HCT116 (cell line): ENCODE measurements around the gene AARS2. TPM values are rescaled to one million over a fixed set of nuclear protein-coding genes. Genes with fewer than 3 reads are reported as not detected.

ENCODE experiments used
- ATAC-seq: fragments of 200-7000 bp; cut with Tn5 transposase; 2 replicates; pipeline ENCODE4 v1.9.1; 2020; ENCODE audit warnings: mild to moderate bottlenecking, moderate library complexity
- BruUV-seq: library from RNA; stranded (reverse); fragments of 400-500 nt; replicated peaks from 2 replicates; lab custom pipeline; 2021; lab: Mats Ljungman, UMichigan
- CTCF ChIA-PET: fragments of 300-600 bp; sonication (Branson Sonifier 250); formaldehyde crosslinking; loops from one replicate; lab custom pipeline; 2021; ENCODE audit warnings: antibody characterized with exemption; lab: Charles Lee
- POLR2A ChIA-PET: fragments of 300-600, 350-600 bp; sonication (Branson Sonifier 250); formaldehyde crosslinking; loops from one replicate; lab custom pipeline; 2021; ENCODE audit warnings: antibody characterized with exemption; lab: Charles Lee
- RAD21 ChIA-PET, 2 experiments: fragments of 300-600 bp; sonication (Branson Sonifier 250); formaldehyde crosslinking; loops; one replicate each; lab custom pipeline; 2023; ENCODE audit warnings: low total read pairs in 2 of 2; ENCODE audit not compliant: uncharacterized antibody in 2 of 2, unreplicated experiment in 2 of 2, low non-redundant PET in 1 of 2; lab: Charles Lee
- DNase-seq: peaks from one replicate; pipeline ENCODE4 v3.0.0-alpha.2; 2010; ENCODE audit warnings: low read depth, low spot score
- H2AFZ ChIP-seq: fragments of 200-600 bp; shearing (Covaris generic), sonication (generic); 2 replicates; pipeline ENCODE4 v1.6.1; 2017; ENCODE audit warnings: low read depth, mixed run types, mixed read lengths, antibody characterized with exemption, low read length; ENCODE audit not compliant: poor library complexity, severe bottlenecking
- H3K27ac ChIP-seq: 2 replicates; pipeline ENCODE4 v1.5.1; 2012; ENCODE audit warnings: low read depth, low read length
- H3K27me3 ChIP-seq: fragments of 200-600 bp; sonication (generic); 2 replicates; pipeline ENCODE4 v1.6.1; 2016; ENCODE audit warnings: mixed run types, low read length, mixed read lengths; ENCODE audit not compliant: insufficient read depth
- H3K36me3 ChIP-seq, 2 experiments: fragments of 200-500 bp in 1 of 2; fragments of 200-600 bp in 1 of 2; sonication (Bioruptor generic) in 1 of 2; sonication (generic) in 1 of 2; 2 replicates each; pipeline versions ENCODE4 v1.5.1 to v1.6.1; 2014 to 2016; ENCODE audit warnings: low read length in 2 of 2, inconsistent platforms in 1 of 2, mixed read lengths in 1 of 2, mixed run types in 1 of 2; ENCODE audit not compliant: insufficient read depth in 2 of 2, control insufficient read depth in 1 of 2
- H3K4me1 ChIP-seq, 2 experiments: fragments of 200-600 bp in 1 of 2; sonication (generic) in 1 of 2; 2 replicates each; pipeline versions ENCODE4 v1.5.1 to v1.6.1; 2012 to 2017; ENCODE audit warnings: low read length in 2 of 2, inconsistent platforms in 1 of 2, mild to moderate bottlenecking in 1 of 2, mixed read lengths in 1 of 2, mixed run types in 1 of 2, moderate library complexity in 1 of 2; ENCODE audit not compliant: insufficient read depth in 2 of 2, control insufficient read depth in 1 of 2
- H3K4me2 ChIP-seq: fragments of 200-600 bp; sonication (generic); 2 replicates; pipeline ENCODE4 v1.6.1; 2017; ENCODE audit warnings: mixed run types, low read length, mixed read lengths
- H3K4me3 ChIP-seq, 2 experiments: fragments of 200-600 bp in 1 of 2; sonication (generic) in 1 of 2; replicated peaks in 1 of 2; 2 replicates each; pipeline ENCODE4 v1.5.1; 2011 to 2016; ENCODE audit warnings: low read length in 2 of 2, control low read depth in 1 of 2, low read depth in 1 of 2, mild to moderate bottlenecking in 1 of 2, mixed read lengths in 1 of 2, mixed run types in 1 of 2
- H3K79me2 ChIP-seq: fragments of 200-600 bp; sonication (generic); 2 replicates; pipeline ENCODE4 v1.6.1; 2017; ENCODE audit warnings: mild to moderate bottlenecking, mixed run types, low read length, moderate library complexity, mixed read lengths; ENCODE audit not compliant: insufficient read depth
- H3K9ac ChIP-seq: fragments of 200-600 bp; sonication (generic); 2 replicates; pipeline ENCODE4 v1.6.1; 2016; ENCODE audit warnings: low read length, mixed read lengths
- H3K9me2 ChIP-seq: fragments of 200-600 bp; sonication (generic), shearing (Covaris generic); 2 replicates; pipeline ENCODE4 v1.6.1; 2017; ENCODE audit warnings: mixed run types, mild to moderate bottlenecking, moderate library complexity; ENCODE audit not compliant: insufficient read depth
- H3K9me3 ChIP-seq, 2 experiments: fragments of 200-500 bp in 1 of 2; fragments of 200-600 bp in 1 of 2; sonication (Bioruptor generic) in 1 of 2; sonication (generic) in 1 of 2; 2 replicates each; pipeline ENCODE4 v1.6.1; 2014 to 2017; ENCODE audit warnings: low read length in 2 of 2, mixed read lengths in 2 of 2, inconsistent platforms in 1 of 2, low read depth in 1 of 2, mild to moderate bottlenecking in 1 of 2, mixed run types in 1 of 2, moderate library complexity in 1 of 2; ENCODE audit not compliant: control insufficient read depth in 1 of 2, insufficient read depth in 1 of 2
- H4K20me1 ChIP-seq: fragments of 200-600 bp; sonication (generic), shearing (Covaris generic); 2 replicates; pipeline ENCODE4 v1.6.1; 2017; ENCODE audit warnings: mixed run types, mild to moderate bottlenecking, moderate library complexity; ENCODE audit not compliant: insufficient read depth
- ELF1 ChIP-seq: IDR thresholded peaks from 2 replicates; pipeline ENCODE4 v1.6.1; 2012; ENCODE audit warnings: low read depth, borderline replicate concordance
- MAX ChIP-seq: IDR thresholded peaks from 2 replicates; pipeline ENCODE4 v1.6.1; 2012
- intact Hi-C: fragments of 100-400 bp; cut with micrococcal nuclease; formaldehyde crosslinking; loops from 2 replicates; pipeline ENCODE4 v1.10.0; 2022
- total RNA-seq: library from RNA; stranded (reverse); gene quantifications from one replicate; pipeline ENCODE4 v1.2.1, GENCODE V29; 2021; ENCODE audit not compliant: unreplicated experiment
- TF ChIP-seq, protein P1 (sequence below): IDR thresholded peaks from 2 replicates; pipeline ENCODE4 v1.6.1; 2012; ENCODE audit warnings: low read depth
- TF ChIP-seq, protein P2 (sequence below), 3 experiments: fragments of 200-600 bp in 1 of 3; sonication (generic) in 1 of 3; IDR thresholded peaks in 2 of 3; conservative IDR thresholded peaks in 1 of 3; 2 replicates each; pipeline ENCODE4 v1.5.1; 2012 to 2017; ENCODE audit warnings: low read depth in 2 of 3, low read length in 2 of 3, antibody characterized with exemption in 1 of 3, borderline replicate concordance in 1 of 3, control low read depth in 1 of 3, mild to moderate bottlenecking in 1 of 3, mixed read lengths in 1 of 3, mixed run types in 1 of 3, moderate library complexity in 1 of 3; ENCODE audit not compliant: insufficient read depth in 1 of 3

The AARS2 gene
- total RNA-seq, 1 experiment from 2014 or later = 14.9 TPM

DNA sequence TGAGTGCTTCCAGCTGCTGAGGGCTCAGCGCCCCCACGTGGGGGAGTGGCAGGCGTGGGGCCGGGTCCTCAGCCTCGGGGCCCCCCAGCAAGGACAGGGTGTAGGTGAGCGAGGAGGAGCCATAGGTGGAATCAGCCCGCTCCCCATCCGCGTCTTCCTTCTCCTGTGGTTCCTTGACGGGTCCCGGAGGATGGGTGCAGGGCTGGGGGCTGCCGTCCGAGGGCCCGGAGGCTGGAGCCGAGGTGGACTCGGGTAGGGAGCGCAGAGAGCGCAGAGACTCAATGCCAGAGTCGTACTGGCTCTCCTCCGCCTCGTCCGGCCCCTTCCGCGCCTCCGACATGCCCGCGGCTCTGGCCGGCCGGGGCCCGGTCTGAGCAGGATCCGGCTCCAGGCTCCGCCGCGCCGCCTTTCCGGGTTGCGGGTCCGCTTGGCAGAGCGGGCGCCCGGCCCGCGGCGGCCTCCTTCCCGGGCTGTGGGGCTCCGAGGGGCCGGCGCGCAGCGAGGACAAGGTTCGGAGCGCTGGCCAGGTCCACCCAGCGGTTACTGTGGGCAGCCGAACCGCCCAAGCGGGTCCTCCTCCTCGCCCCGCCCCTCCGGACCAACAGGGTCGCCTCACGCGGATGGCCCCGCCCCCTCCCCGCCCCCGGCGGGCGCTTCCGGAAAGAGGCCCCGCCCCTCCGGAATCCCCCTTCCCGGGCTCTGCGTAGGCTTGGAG lies 48.0 kb downstream of the AARS2 start, which contains the start of gene NFKBIE (continued):
- TF ChIP-seq, protein P1, sequence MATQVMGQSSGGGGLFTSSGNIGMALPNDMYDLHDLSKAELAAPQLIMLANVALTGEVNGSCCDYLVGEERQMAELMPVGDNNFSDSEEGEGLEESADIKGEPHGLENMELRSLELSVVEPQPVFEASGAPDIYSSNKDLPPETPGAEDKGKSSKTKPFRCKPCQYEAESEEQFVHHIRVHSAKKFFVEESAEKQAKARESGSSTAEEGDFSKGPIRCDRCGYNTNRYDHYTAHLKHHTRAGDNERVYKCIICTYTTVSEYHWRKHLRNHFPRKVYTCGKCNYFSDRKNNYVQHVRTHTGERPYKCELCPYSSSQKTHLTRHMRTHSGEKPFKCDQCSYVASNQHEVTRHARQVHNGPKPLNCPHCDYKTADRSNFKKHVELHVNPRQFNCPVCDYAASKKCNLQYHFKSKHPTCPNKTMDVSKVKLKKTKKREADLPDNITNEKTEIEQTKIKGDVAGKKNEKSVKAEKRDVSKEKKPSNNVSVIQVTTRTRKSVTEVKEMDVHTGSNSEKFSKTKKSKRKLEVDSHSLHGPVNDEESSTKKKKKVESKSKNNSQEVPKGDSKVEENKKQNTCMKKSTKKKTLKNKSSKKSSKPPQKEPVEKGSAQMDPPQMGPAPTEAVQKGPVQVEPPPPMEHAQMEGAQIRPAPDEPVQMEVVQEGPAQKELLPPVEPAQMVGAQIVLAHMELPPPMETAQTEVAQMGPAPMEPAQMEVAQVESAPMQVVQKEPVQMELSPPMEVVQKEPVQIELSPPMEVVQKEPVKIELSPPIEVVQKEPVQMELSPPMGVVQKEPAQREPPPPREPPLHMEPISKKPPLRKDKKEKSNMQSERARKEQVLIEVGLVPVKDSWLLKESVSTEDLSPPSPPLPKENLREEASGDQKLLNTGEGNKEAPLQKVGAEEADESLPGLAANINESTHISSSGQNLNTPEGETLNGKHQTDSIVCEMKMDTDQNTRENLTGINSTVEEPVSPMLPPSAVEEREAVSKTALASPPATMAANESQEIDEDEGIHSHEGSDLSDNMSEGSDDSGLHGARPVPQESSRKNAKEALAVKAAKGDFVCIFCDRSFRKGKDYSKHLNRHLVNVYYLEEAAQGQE = no peak

DNA sequence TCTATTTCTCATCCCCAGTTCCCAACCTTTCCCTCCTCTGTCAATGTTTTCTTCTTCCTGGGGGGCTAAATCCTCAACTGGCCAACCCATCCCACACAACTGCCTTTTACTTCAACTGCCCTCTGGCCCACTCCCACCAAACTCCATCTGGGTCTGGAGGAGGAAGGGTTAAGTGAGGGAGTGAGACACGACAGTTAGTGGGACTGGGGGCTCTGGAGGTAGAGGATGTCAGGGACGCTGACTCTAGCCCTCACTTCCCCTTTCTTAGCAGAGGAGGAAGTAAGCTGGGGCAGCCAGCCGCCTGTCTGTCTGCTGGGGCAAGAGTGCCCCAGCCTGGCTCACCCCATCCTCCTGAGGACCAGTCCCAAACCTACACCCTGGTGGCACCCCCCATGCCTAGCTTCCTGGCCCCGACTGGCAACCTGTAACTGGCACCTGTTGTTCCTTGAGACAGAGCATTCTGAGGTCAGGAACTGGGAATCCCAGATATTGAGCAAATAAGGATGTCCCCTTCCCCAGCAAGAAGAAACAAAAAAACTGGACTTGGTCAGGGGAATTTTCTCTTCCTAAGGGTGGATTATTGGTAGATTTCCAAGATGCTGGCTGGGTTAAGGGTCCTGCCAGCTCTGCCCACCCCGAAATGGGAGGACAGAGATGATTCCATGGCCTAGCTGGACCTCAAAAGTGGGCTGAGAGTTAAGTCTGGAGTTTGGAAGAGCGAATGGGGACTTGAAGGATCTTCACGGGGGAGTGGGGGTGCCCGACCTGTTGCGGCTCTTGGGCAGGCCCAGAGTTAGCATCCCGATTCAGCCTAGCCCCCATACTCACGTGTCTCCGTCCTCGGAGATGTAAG lies 48.8 kb downstream of the AARS2 start:
- RAD21 ChIA-PET = no interaction called here
- POLR2A ChIA-PET = interaction anchor here (0.7 to 1.6 kb wide), 2 partner anchors 8 to 10 kb away, joined by 3 read pairs; no protein-coding TSS in a partner anchor
- BruUV-seq = TSS peak; percentile 75
- TF ChIP-seq, protein P2, sequence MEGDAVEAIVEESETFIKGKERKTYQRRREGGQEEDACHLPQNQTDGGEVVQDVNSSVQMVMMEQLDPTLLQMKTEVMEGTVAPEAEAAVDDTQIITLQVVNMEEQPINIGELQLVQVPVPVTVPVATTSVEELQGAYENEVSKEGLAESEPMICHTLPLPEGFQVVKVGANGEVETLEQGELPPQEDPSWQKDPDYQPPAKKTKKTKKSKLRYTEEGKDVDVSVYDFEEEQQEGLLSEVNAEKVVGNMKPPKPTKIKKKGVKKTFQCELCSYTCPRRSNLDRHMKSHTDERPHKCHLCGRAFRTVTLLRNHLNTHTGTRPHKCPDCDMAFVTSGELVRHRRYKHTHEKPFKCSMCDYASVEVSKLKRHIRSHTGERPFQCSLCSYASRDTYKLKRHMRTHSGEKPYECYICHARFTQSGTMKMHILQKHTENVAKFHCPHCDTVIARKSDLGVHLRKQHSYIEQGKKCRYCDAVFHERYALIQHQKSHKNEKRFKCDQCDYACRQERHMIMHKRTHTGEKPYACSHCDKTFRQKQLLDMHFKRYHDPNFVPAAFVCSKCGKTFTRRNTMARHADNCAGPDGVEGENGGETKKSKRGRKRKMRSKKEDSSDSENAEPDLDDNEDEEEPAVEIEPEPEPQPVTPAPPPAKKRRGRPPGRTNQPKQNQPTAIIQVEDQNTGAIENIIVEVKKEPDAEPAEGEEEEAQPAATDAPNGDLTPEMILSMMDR (IDR thresholded peaks at IDR 0.05 in 2 of 3, conservative IDR thresholded peaks at IDR 0.05 in 1 of 3; ENCODE audit: borderline replicate concordance in 1 of 3, insufficient read depth in 1 of 3, low read depth in 2 of 3, low read length in 2 of 3) = no peak
- no peak for TF ChIP-seq ELF1
- peak; percentile 41; the same call in 1 of the 2 replicates for TF ChIP-seq MAX
- TF ChIP-seq, all 23 proteins: peak for 1
- H2AFZ ChIP-seq = no peak overlapping the region
- CTCF ChIA-PET = interaction anchor here (1.1 to 1.5 kb wide), 3 partner anchors 9 to 168 kb away, joined by 3 to 5 read pairs (median 3); no protein-coding TSS in a partner anchor
- DNase-seq (no peak), ATAC-seq (no peak)
- H3K9me2 ChIP-seq = no peaks in the 10 kb centered on the region
- H3K36me3 ChIP-seq = peaks cover 2 to 10% of the 10 kb centered on the region in 2 experiments; a peak in 2 of 4 replicates
- H3K9me3 ChIP-seq = no peaks in the 10 kb centered on the region
- H3K9ac ChIP-seq = peak overlapping the region; percentile 88
- H3K27me3 ChIP-seq = no peaks in the 10 kb centered on the region
- H3K4me3 ChIP-seq = peak overlapping the region; percentile 88 to 92
- H3K79me2 ChIP-seq = peaks cover 25% of the 10 kb centered on the region; the same call in 1 of the 2 replicates
- peaks cover 7 to 26% of the 10 kb centered on the region in 2 experiments for H3K4me1 ChIP-seq
- peak overlapping the region; percentile 79 for H3K27ac ChIP-seq
- intact Hi-C loops = loop anchor here (5.0 kb wide), 1 partner anchor 193 kb away; no protein-coding TSS in a partner anchor
- peak overlapping the region; percentile 99 for H3K4me2 ChIP-seq
- no peaks in the 10 kb centered on the region for H4K20me1 ChIP-seq
